Pancreas (tissue), 10 donors: ENCODE results near the gene ARPIN. TPM values are rescaled to one million over a fixed set of nuclear protein-coding genes. Genes with fewer than 3 reads are reported as not detected.

ENCODE experiments used
- ATAC-seq, 4 donors: fragments of 200-7000 bp; cut with Tn5 transposase; one replicate each; pipeline versions ENCODE4 v1.8.0 to v1.9.1; 2020; ENCODE audit warnings: mild to moderate bottlenecking in 4 of 4, moderate library complexity in 4 of 4
- DNase-seq, 6 donors: peaks; one replicate each; pipeline ENCODE4 v3.0.0-alpha.2; 2020
- FAIRE-seq: peaks from 2 replicates; lab custom pipeline; 2012; peaks lifted over from hg19 to GRCh38; lab: Jason Lieb, UNC
- H3K27ac ChIP-seq, 4 donors: fragments of 200-600 bp; sonication (generic); 1 replicate in 3 of 4; 2 replicates in 1 of 4; pipeline versions ENCODE4 v1.5.0 to v1.8.0; 2020
- H3K27me3 ChIP-seq, 4 donors: fragments of 200-600 bp; one replicate each; pipeline ENCODE4 v1.8.0; 2021
- H3K36me3 ChIP-seq, 3 donors: fragments of 200-600 bp; sonication (generic) in 1 of 3; one replicate each; pipeline versions ENCODE4 v1.5.0 to v1.8.0; 2020 to 2021
- H3K4me1 ChIP-seq, 3 donors: fragments of 200-600 bp; one replicate each; pipeline ENCODE4 v1.8.0; 2021
- H3K4me3 ChIP-seq, 4 donors: fragments of 200-600 bp; sonication (generic) in 2 of 4; one replicate each; pipeline versions ENCODE4 v1.5.0 to v1.8.0; 2020 to 2021
- H3K9me3 ChIP-seq, 4 donors: fragments of 200-600 bp; one replicate each; pipeline ENCODE4 v1.8.0; 2021
- WGBS, 2 donors: extraction: QIAGEN DNeasy Blood & Tissue Kit; methylation state at CpG; one replicate each; pipeline ENCODE4 v1.1.7; 2013; 5-methylcytosine and 5-hydroxymethylcytosine counted together
- intact Hi-C, 3 donors: fragments of 100-400 bp; cut with DNase I; formaldehyde crosslinking; loops; one replicate each; pipeline versions ENCODE4 v1.11.1 to v1.14.2; 2022
- polyA plus RNA-seq, 2 donors: library from polyadenylated mRNA; stranded (reverse); fragments of 200-250 nt; gene quantifications; one replicate each; pipeline ENCODE4 v1.2.3, GENCODE V29; 2013
- total RNA-seq, 6 donors: library from RNA; stranded (reverse); fragmentation: NEBNext Ultra II Directional in 4 of 6; extraction: Animal tissue kit (Norgen Biotek cat#: 25700) in 4 of 6; gene quantifications; one replicate each; pipeline versions ENCODE4 v1.2.1 to v1.2.4, GENCODE V29; 2021 to 2023
- TF ChIP-seq, protein P1 (sequence below), 4 donors: fragments of 200-600 bp; sonication (generic) in 3 of 4; IDR thresholded peaks; one replicate each; pipeline versions ENCODE4 v1.5.0 to v1.8.0; 2021; ENCODE audit warnings: antibody characterized with exemption in 4 of 4
- donor health status: healthy with polysubstance abuse.
- donor health status: DM: no; HTN: no; CAD: no; lungs with moderate emphysema.
- donor health status: DM: no; HTN: no; CAD: no.
- donor health status: control.
- donor health status: control.
- donor health status: Bipolar disorder and iron deficiency.
- donor health status: DM: yes; HTN: yes; CAD: no.
- donor health status: DM: no; HTN: no; CAD: no.
- donor health status: DM: no; HTN: no; CAD: no.
- donor health status: DM: yes; HTN: yes; CAD: no.

ARPIN gene
- total and polyA plus RNA-seq, 8 donors: 12.6 to 49.8 (median 30.4) TPM

DNA sequence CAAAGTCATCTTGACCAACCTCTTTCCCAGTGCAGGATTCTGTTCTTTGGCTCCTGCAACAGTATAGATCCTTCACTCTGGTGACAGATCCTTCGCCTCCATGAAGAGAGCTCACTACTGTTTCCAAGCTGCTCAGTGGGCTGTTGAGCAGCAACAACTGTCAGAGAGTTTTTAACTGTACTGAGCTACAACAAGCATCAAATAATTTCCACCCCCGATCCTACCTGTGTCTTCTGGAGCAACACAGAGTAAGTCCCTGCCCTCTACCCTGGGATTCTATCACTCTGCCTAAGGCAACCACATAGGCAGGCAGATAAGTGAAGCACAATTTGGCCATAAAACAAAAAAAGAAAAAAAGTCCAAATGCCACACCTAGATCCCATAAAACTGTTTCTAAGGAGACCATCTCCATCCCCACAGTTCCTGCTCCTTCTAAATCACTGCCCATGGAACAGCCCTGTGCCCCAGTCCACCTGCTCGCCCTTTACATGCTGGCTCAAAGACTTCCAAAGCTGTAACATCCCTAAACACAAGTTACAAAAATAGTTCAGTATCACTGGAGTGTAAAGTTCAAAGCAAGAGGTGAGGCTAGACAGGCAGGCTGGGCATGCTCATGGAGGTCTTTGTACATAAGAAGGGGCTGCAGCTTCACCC lies 60.3 kb downstream of the ARPIN start:
- TF ChIP-seq, protein P1, sequence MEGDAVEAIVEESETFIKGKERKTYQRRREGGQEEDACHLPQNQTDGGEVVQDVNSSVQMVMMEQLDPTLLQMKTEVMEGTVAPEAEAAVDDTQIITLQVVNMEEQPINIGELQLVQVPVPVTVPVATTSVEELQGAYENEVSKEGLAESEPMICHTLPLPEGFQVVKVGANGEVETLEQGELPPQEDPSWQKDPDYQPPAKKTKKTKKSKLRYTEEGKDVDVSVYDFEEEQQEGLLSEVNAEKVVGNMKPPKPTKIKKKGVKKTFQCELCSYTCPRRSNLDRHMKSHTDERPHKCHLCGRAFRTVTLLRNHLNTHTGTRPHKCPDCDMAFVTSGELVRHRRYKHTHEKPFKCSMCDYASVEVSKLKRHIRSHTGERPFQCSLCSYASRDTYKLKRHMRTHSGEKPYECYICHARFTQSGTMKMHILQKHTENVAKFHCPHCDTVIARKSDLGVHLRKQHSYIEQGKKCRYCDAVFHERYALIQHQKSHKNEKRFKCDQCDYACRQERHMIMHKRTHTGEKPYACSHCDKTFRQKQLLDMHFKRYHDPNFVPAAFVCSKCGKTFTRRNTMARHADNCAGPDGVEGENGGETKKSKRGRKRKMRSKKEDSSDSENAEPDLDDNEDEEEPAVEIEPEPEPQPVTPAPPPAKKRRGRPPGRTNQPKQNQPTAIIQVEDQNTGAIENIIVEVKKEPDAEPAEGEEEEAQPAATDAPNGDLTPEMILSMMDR (IDR thresholded peaks at IDR 0.05): no peak
- 70 to 72% methylated on average over 3 of the region's 3 CpGs for WGBS, 2 donors
- Histone ChIP-seq H3K36me3 (no peaks in the 10 kb centered on the region), H3K9me3 (no peaks in the 10 kb centered on the region), H3K4me1 (peaks cover 13 to 39% (median 27%) of the 10 kb centered on the region in 3 donors), H3K4me3 (no peak overlapping the region), H3K27ac (peak overlapping the region in 1 of 4 donors; percentile 77), H3K27me3 (no peaks in the 10 kb centered on the region)
- no peak for FAIRE-seq
- intact Hi-C loops: no loop called here
- DNase-seq: no peak
- no peak for ATAC-seq

DNA sequence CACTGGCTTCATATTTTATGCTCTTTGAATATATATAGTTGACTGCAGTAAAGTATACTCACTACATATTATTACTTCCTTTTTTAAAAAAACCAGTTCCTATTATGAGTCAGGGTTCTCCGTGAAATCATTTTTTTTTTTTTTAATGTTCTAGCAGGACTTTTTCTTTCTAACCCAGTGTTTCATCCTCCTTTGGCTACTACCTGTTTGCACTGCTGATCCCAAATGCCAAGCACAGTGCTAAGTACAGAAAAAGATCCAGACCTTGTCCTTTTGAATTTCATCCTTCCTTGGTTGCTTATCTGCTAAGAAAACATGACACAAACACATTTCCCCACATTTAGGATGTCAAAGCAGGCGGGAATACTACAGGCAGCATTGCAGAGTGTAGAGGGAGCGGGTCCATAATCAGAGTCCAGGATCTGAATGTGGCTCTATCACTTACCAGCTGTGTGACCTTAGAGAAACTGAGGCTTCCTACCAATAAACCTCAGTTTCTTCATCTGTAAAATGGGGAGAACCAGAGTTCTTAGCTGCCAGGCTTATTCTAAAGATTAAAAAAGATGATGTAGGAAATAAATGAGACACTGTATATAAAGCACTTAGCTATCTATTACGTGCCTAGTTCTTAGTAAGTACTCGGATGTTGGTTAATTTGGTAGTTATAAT lies 60.9 kb downstream of the ARPIN start:
- WGBS, 2 donors: 67 to 69% methylated on average over 5 of the region's 5 CpGs
- intact Hi-C loops: no loop called here
- no peaks in the 10 kb centered on the region for H3K27me3 ChIP-seq
- no peaks in the 10 kb centered on the region for H3K36me3 ChIP-seq
- ATAC-seq (peak; percentile 36 to 56 (median 44)), FAIRE-seq (no peak), DNase-seq (no peak)
- H3K9me3 ChIP-seq: no peaks in the 10 kb centered on the region
- H3K4me3 ChIP-seq: no peak overlapping the region
- peaks cover 13 to 32% (median 20%) of the 10 kb centered on the region in 3 donors for H3K4me1 ChIP-seq
- TF ChIP-seq, protein P1 (IDR thresholded peaks at IDR 0.05): no peak
- H3K27ac ChIP-seq: peak overlapping the region; percentile 1 to 77 (median 38)

DNA sequence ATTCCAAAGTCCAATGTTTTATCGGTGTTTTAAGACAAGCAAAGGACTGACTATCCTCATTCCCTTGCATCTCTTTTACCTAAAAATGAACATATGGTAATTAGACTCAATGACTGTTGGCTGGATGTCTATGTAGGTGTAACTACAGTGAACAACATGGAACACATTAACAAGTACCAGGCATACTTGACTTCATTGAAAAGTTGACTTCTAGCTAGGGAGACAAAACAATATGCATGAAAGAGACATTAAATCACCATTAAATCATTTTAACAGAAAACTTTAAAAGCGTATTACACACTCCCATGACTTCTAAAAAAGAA lies 63.8 kb downstream of the ARPIN start:
- DNase-seq: no peak
- H3K27me3 ChIP-seq: no peaks in the 10 kb centered on the region
- TF ChIP-seq, protein P1 (IDR thresholded peaks at IDR 0.05): no peak
- H3K27ac ChIP-seq: peak overlapping the region in 1 of 4 donors; percentile 23
- peaks cover 13 to 39% (median 27%) of the 10 kb centered on the region in 3 donors for H3K4me1 ChIP-seq
- ATAC-seq: no peak
- H3K36me3 ChIP-seq: no peaks in the 10 kb centered on the region
- no peak for FAIRE-seq
- no peaks in the 10 kb centered on the region for H3K9me3 ChIP-seq
- no peak overlapping the region for H3K4me3 ChIP-seq
- WGBS, 2 donors: 71 to 74% methylated on average over 2 of the region's 2 CpGs
- intact Hi-C loops: no loop called here

DNA sequence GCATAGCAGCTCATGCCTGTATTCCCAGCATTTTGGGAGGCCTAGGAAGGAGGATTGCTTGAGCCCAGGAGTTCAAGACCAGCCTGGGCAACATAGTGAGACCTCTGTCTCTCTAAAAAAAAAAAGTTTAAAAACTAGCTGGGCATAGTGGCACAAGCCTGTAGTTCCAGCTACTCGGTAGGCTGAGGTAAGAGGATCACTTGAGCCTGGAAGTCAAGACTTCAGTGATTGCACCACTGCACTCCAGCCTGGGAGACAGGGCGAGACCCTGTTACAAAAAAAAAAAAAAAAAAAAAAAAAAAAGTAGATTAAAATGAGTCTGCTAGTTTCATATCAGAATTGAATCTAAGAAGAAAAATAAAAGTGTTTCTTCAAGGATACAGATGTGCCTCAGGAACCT lies 65.7 kb downstream of the ARPIN start:
- no peak for FAIRE-seq

More for the DNA sequence above, 65.7 kb downstream of the ARPIN start:
- Histone ChIP-seq H3K4me1 (peaks cover 13 to 37% (median 27%) of the 10 kb centered on the region in 3 donors), H3K27ac (no peak overlapping the region), H3K9me3 (no peaks in the 10 kb centered on the region), H3K4me3 (no peak overlapping the region), H3K27me3 (no peaks in the 10 kb centered on the region), H3K36me3 (no peaks in the 10 kb centered on the region)
- intact Hi-C loops: no loop called here
- no peak for ATAC-seq
- DNase-seq: no peak
- WGBS, 2 donors: 94 to 96% methylated on average over 2 of the region's 2 CpGs
- TF ChIP-seq, protein P1 (IDR thresholded peaks at IDR 0.05): no peak
